H1 (cell line): ENCODE results near the gene TNRC6C. TPM values are rescaled to one million over a fixed set of nuclear protein-coding genes. Genes with fewer than 3 reads are reported as not detected.

Experiments
- CTCF ChIA-PET: fragments of 300-600 bp; sonication (Branson Sonifier 250); formaldehyde crosslinking; loops from one replicate; lab custom pipeline; 2021; ENCODE audit not compliant: partially characterized antibody; lab: Charles Lee
- POLR2A ChIA-PET: fragments of 300-600 bp; sonication (Branson Sonifier 250); formaldehyde crosslinking; loops from one replicate; lab custom pipeline; 2021; ENCODE audit warnings: inconsistent platforms; ENCODE audit not compliant: partially characterized antibody; lab: Charles Lee
- DNase-seq, 2 experiments: peaks; one replicate each; pipeline versions ENCODE4 v3.0.0 to v3.0.0-alpha.2; 2010 to 2022; ENCODE audit warnings: low spot score in 2 of 2, low read depth in 1 of 2, mixed read lengths in 1 of 2
- FAIRE-seq: peaks from 2 replicates; lab custom pipeline; 2011; peaks lifted over from hg19 to GRCh38; lab: Jason Lieb, UNC
- H2AFZ ChIP-seq: 2 replicates; pipeline ENCODE4 v1.8.1; 2012; ENCODE audit warnings: low read length, inconsistent platforms
- H2AK5ac ChIP-seq: 2 replicates; pipeline ENCODE4 v1.6.1; 2013; ENCODE audit warnings: low read depth, low read length
- H2BK120ac ChIP-seq: replicated peaks from 2 replicates; pipeline ENCODE3; 2013; ENCODE audit warnings: low read depth, low read length, inconsistent platforms
- H2BK12ac ChIP-seq: 2 replicates; pipeline ENCODE4 v1.6.1; 2013; ENCODE audit warnings: low read depth, low read length
- H2BK15ac ChIP-seq: 2 replicates; pipeline ENCODE4 v1.6.1; 2013; ENCODE audit warnings: low read length
- H2BK20ac ChIP-seq: 2 replicates; pipeline ENCODE4 v1.6.1; 2013; ENCODE audit warnings: low read length
- H2BK5ac ChIP-seq: 2 replicates; pipeline ENCODE4 v1.6.1; 2013; ENCODE audit warnings: low read depth, low read length
- H3K14ac ChIP-seq: 2 replicates; pipeline ENCODE4 v1.6.1; 2013; ENCODE audit warnings: inconsistent platforms; ENCODE audit not compliant: insufficient read length
- H3K18ac ChIP-seq: 2 replicates; pipeline ENCODE4 v1.6.1; 2013; ENCODE audit warnings: low read length; ENCODE audit errors: extremely low read depth
- H3K23ac ChIP-seq: 2 replicates; pipeline ENCODE4 v1.6.1; 2013; ENCODE audit warnings: inconsistent platforms; ENCODE audit not compliant: insufficient read length
- H3K23me2 ChIP-seq: 2 replicates; pipeline ENCODE4 v1.6.1; 2013; ENCODE audit warnings: low read depth, low read length
- H3K27ac ChIP-seq: 2 replicates; pipeline ENCODE4 v1.6.1; 2011; ENCODE audit warnings: low read depth, low read length, inconsistent platforms
- H3K27me3 ChIP-seq, 4 experiments: replicated peaks in 1 of 4; 1 replicate in 1 of 4; 2 replicates in 3 of 4; pipeline versions ENCODE4 v1.6.1 to v1.8.1; 2011 to 2013; ENCODE audit warnings: low read length in 3 of 4, mild to moderate bottlenecking in 3 of 4, inconsistent platforms in 2 of 4, mixed read lengths in 2 of 4, moderate library complexity in 1 of 4; ENCODE audit not compliant: control insufficient read depth in 3 of 4, insufficient read depth in 3 of 4; ENCODE audit errors: extremely low read depth in 1 of 4
- H3K36me3 ChIP-seq, 4 experiments: 2 replicates each; pipeline versions ENCODE4 v1.6.1 to v1.8.1; 2011 to 2013; ENCODE audit warnings: mild to moderate bottlenecking in 4 of 4, low read length in 3 of 4, moderate library complexity in 2 of 4, control low read depth in 1 of 4, inconsistent platforms in 1 of 4; ENCODE audit not compliant: insufficient read depth in 4 of 4, control insufficient read depth in 2 of 4
- H3K4ac ChIP-seq: replicated peaks from 2 replicates; pipeline ENCODE3; 2013; ENCODE audit warnings: low read length, low read depth, mixed read lengths, inconsistent platforms; ENCODE audit not compliant: insufficient read length
- H3K4me1 ChIP-seq, 4 experiments: replicated peaks in 1 of 4; 1 replicate in 1 of 4; 2 replicates in 3 of 4; pipeline versions ENCODE4 v1.6.1 to v1.8.1; 2011 to 2013; ENCODE audit warnings: low read length in 3 of 4, inconsistent platforms in 2 of 4, mixed read lengths in 1 of 4; ENCODE audit not compliant: insufficient read depth in 4 of 4, control insufficient read depth in 3 of 4
- H3K4me2 ChIP-seq, 2 experiments: 2 replicates each; pipeline versions ENCODE4 v1.6.1 to v1.8.1; 2011 to 2013; ENCODE audit warnings: low read depth in 2 of 2, low read length in 2 of 2, control low read depth in 1 of 2, inconsistent platforms in 1 of 2, mild to moderate bottlenecking in 1 of 2; ENCODE audit not compliant: insufficient read depth in 1 of 2
- H3K4me3 ChIP-seq, 4 experiments: fragments of 200-600, 300-600 bp in 1 of 4; sonication (generic), shearing (Covaris generic), sonication (Bioruptor Twin) in 1 of 4; 2 replicates each; pipeline versions ENCODE4 v1.5.1 to v1.8.1; 2011 to 2016; ENCODE audit warnings: low read length in 4 of 4, low read depth in 3 of 4, control low read depth in 2 of 4, inconsistent platforms in 2 of 4, mild to moderate bottlenecking in 2 of 4, mixed read lengths in 1 of 4, moderate library complexity in 1 of 4; ENCODE audit not compliant: insufficient read depth in 2 of 4; ENCODE audit errors: extremely low read depth in 1 of 4
- H3K56ac ChIP-seq: replicated peaks from 2 replicates; pipeline ENCODE3; 2013; ENCODE audit warnings: low read depth, mild to moderate bottlenecking, mixed read lengths, low read length, inconsistent platforms; ENCODE audit not compliant: insufficient read length
- H3K79me1 ChIP-seq: 2 replicates; pipeline ENCODE4 v1.6.1; 2013; ENCODE audit warnings: low read depth, low read length, control low read depth
- H3K79me2 ChIP-seq, 2 experiments: 2 replicates each; pipeline versions ENCODE4 v1.6.1 to v1.8.1; 2012 to 2013; ENCODE audit warnings: low read length in 2 of 2, mild to moderate bottlenecking in 2 of 2, inconsistent platforms in 1 of 2; ENCODE audit not compliant: insufficient read depth in 2 of 2, control insufficient read depth in 1 of 2
- H3K9ac ChIP-seq, 4 experiments: replicated peaks in 1 of 4; 1 replicate in 1 of 4; 2 replicates in 3 of 4; pipeline versions ENCODE4 v1.6.1 to v1.8.1; 2011 to 2013; ENCODE audit warnings: low read depth in 3 of 4, low read length in 3 of 4, control low read depth in 2 of 4, mild to moderate bottlenecking in 2 of 4, moderate library complexity in 2 of 4, inconsistent platforms in 1 of 4; ENCODE audit errors: extremely low read depth in 1 of 4
- H3K9me3 ChIP-seq, 2 experiments: 2 replicates each; pipeline versions ENCODE4 v1.6.1 to v1.8.1; 2012 to 2013; ENCODE audit warnings: mild to moderate bottlenecking in 2 of 2, moderate library complexity in 2 of 2, control low read depth in 1 of 2, inconsistent platforms in 1 of 2, low read depth in 1 of 2, low read length in 1 of 2, mixed read lengths in 1 of 2; ENCODE audit not compliant: insufficient read depth in 2 of 2
- H4K20me1 ChIP-seq, 2 experiments: replicated peaks in 1 of 2; 2 replicates each; pipeline versions ENCODE3 to v1.8.1; 2011 to 2013; ENCODE audit warnings: inconsistent platforms in 2 of 2, low read length in 2 of 2, mild to moderate bottlenecking in 1 of 2; ENCODE audit not compliant: insufficient read depth in 2 of 2, control insufficient read depth in 1 of 2
- H4K5ac ChIP-seq: 2 replicates; pipeline ENCODE4 v1.6.1; 2013; ENCODE audit warnings: low read length, low read depth, mixed read lengths, inconsistent platforms; ENCODE audit not compliant: insufficient read length
- H4K8ac ChIP-seq: 2 replicates; pipeline ENCODE4 v1.8.0; 2013; ENCODE audit warnings: mild to moderate bottlenecking, moderate library complexity, low read length, inconsistent platforms; ENCODE audit not compliant: insufficient read depth; ENCODE audit errors: extremely low read depth
- H4K91ac ChIP-seq: replicated peaks from 2 replicates; pipeline ENCODE3; 2013; ENCODE audit warnings: low read length, mixed read lengths, inconsistent platforms; ENCODE audit not compliant: insufficient read length
- ATF2 ChIP-seq: IDR thresholded peaks from 2 replicates; pipeline ENCODE4 v1.6.1; 2012; ENCODE audit warnings: low read length, inconsistent platforms
- CBX5 ChIP-seq: fragments of 300-800, 300-1000 bp; sonication (generic); IDR thresholded peaks from 2 replicates; pipeline ENCODE4 v1.7.1; 2016; ENCODE audit warnings: antibody characterized with exemption, low read length, low read depth
- EP300 ChIP-seq, 2 experiments: IDR thresholded peaks; 1 replicate in 1 of 2; 2 replicates in 1 of 2; pipeline ENCODE4 v1.6.1; 2011 to 2012; ENCODE audit warnings: low read depth in 2 of 2, low read length in 2 of 2, mild to moderate bottlenecking in 2 of 2, borderline replicate concordance in 1 of 2, inconsistent platforms in 1 of 2, moderate library complexity in 1 of 2
- HDAC6 ChIP-seq: IDR thresholded peaks from one replicate; pipeline ENCODE4 v1.7.1; 2012; ENCODE audit warnings: low read depth, mild to moderate bottlenecking, inconsistent platforms, low read length, moderate library complexity
- PHF8 ChIP-seq: fragments of 200-600 bp; sonication (generic); conservative IDR thresholded peaks from 2 replicates; pipeline ENCODE4 v1.7.1; 2012; ENCODE audit warnings: low read depth, mild to moderate bottlenecking, inconsistent platforms, low read length, moderate library complexity
- POU5F1 ChIP-seq: IDR thresholded peaks from 2 replicates; pipeline ENCODE4 v1.6.1; 2011; ENCODE audit warnings: low read depth, mild to moderate bottlenecking, low read length, moderate library complexity
- RFX5 ChIP-seq: IDR thresholded peaks from 2 replicates; pipeline ENCODE4 v1.6.1; 2011; ENCODE audit warnings: low read depth, low read length, improper control_type of control experiment, borderline replicate concordance
- TBP ChIP-seq: IDR thresholded peaks from 2 replicates; pipeline ENCODE4 v1.6.1; 2011; ENCODE audit warnings: low read depth, low read length, improper control_type of control experiment
- TCF12 ChIP-seq: IDR thresholded peaks from 2 replicates; pipeline ENCODE4 v1.6.1; 2011; ENCODE audit warnings: low read depth, mild to moderate bottlenecking, low read length
- WGBS, 2 experiments: shearing (Covaris generic) in 1 of 2; methylation state at CpG; one replicate each; pipeline versions ENCODE4 v1.1.6 to v1.1.7; 2013 to 2015; ENCODE audit warnings: low lambda C conversion rate in 2 of 2, mixed read lengths in 2 of 2, inconsistent platforms in 1 of 2, low coverage in 1 of 2, missing lambda C conversion rate in 1 of 2; ENCODE audit not compliant: insufficient replicate concordance in 2 of 2, insufficient coverage in 1 of 2, insufficient read length in 1 of 2; ENCODE audit errors: extremely low coverage in 1 of 2, missing lambda C conversion rate in 1 of 2; 5-methylcytosine and 5-hydroxymethylcytosine counted together
- polyA plus RNA-seq, 7 experiments: library from polyadenylated mRNA; depleted of rRNA in 3 of 7; stranded (reverse) in 5 of 7; unstranded in 2 of 7; fragments of >200 nt in 5 of 7; fragments of 200-250 nt in 2 of 7; gene quantifications; 1 replicate in 5 of 7; 2 replicates in 1 of 7; 4 replicates in 1 of 7; pipeline versions ENCODE4 v1.2.1 to v1.2.3, GENCODE V29; 2011 to 2013; ENCODE audit warnings: missing spikeins in 2 of 7, mixed read lengths in 2 of 7
- total RNA-seq: library from RNA; stranded (reverse); fragmentation: NEBNext Ultra II Directional; extraction: Animal tissue kit (Norgen Biotek cat#: 25700); gene quantifications from 2 replicates; pipeline ENCODE4 v1.2.1, GENCODE V29; 2021

The TNRC6C gene
- total and polyA plus RNA-seq, 2 of the 8 experiments (the other 6 are each of a cell fraction or from before 2014, with no cell fraction given), result 2.8 to 28.9 TPM

DNA sequence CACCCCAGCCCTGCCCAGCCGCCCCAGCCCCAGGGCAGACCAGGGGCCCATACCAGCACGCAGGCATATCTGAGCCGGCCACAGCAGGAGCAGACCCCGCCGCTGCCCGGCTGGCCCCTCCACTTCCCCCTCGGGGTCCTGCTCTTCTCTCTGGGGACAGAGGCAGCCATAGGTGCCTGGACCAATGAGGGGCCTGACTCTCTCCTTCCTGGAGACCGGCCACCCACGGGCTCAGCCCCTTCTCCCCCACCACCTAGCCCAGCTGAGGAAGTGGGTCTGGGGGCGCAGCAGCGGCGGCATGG lies 166.3 kb downstream of the TNRC6C start:
- no peaks in the 10 kb centered on the region for H3K9me3 ChIP-seq
- H3K4ac ChIP-seq, result no peak overlapping the region
- no peak overlapping the region for H3K14ac ChIP-seq
- H3K23ac ChIP-seq, result no peak overlapping the region
- FAIRE-seq, result no peak
- no peak overlapping the region for H4K5ac ChIP-seq
- peaks cover 0 to 17% (median 14%) of the 10 kb centered on the region in 4 experiments; a peak in 6 of 7 replicates for H3K4me1 ChIP-seq
- H3K9ac ChIP-seq, result no peak overlapping the region
- H3K4me3 ChIP-seq, result no peak overlapping the region
- H2BK12ac ChIP-seq, result no peak overlapping the region
- H2BK15ac ChIP-seq, result no peak overlapping the region
- H4K8ac ChIP-seq, result no peak overlapping the region
- no peaks in the 10 kb centered on the region for H3K27me3 ChIP-seq
- no peak overlapping the region for H2BK120ac ChIP-seq
- TF ChIP-seq CBX5 (no peak), PHF8 (no peak), EP300 (IDR thresholded peaks at IDR 0.05; ENCODE audit: borderline replicate concordance in 1 of 2, low read depth in 2 of 2, low read length in 2 of 2) (no peak), RFX5 (no peak), ATF2 (no peak), POU5F1 (no peak), TBP (no peak), TCF12 (no peak), HDAC6 (no peak)
- no peak overlapping the region for H4K91ac ChIP-seq
- H3K36me3 ChIP-seq, result peaks cover 2 to 32% (median 13%) of the 10 kb centered on the region in 4 experiments; a peak in 5 of 8 replicates
- H3K18ac ChIP-seq, result no peak overlapping the region
- H3K4me2 ChIP-seq, result no peak overlapping the region
- H3K56ac ChIP-seq, result no peak overlapping the region
- ChIA-PET CTCF (interaction anchor here (1.2 to 11.4 kb wide), 3 partner anchors 10 to 12 kb away, joined by 3 to 122 read pairs (median 13); no protein-coding TSS in a partner anchor), POLR2A (interaction anchor here (1.9 to 2.5 kb wide), 3 partner anchors 11 to 62 kb away, joined by 4 to 6 read pairs (median 6); partner anchors contain the start of genes AFMID and TK1)
- DNase-seq, result no peak
- H3K79me1 ChIP-seq, result peaks cover 3% of the 10 kb centered on the region
- no peaks in the 10 kb centered on the region for H3K79me2 ChIP-seq
- no peak overlapping the region for H2AFZ ChIP-seq
- no peak overlapping the region for H3K27ac ChIP-seq
- H2BK20ac ChIP-seq, result no peak overlapping the region
- no peak overlapping the region for H2BK5ac ChIP-seq
- peaks cover 14% of the 10 kb centered on the region for H3K23me2 ChIP-seq
- H2AK5ac ChIP-seq, result no peak overlapping the region
- peaks cover 4 to 19% of the 10 kb centered on the region in 2 experiments for H4K20me1 ChIP-seq
- WGBS, 2 experiments, result 95% methylated on average over 12 of the region's 12 CpGs; no CpG with 5 or more reads in 1 of the 2 experiments
